HepG2 (cell line): ENCODE results near the gene ILDR2. TPM values are rescaled to one million over a fixed set of nuclear protein-coding genes. Genes with fewer than 3 reads are reported as not detected.

Experiments
- ATAC-seq: fragments of 200-7000 bp; cut with Tn5 transposase; 3 replicates; pipeline ENCODE4 v1.9.1; 2020; ENCODE audit warnings: mild to moderate bottlenecking, moderate library complexity
- BruUV-seq: library from RNA; stranded (reverse); fragments of 400-500 nt; replicated peaks from 2 replicates; lab custom pipeline; 2021; lab: Mats Ljungman, UMichigan
- CTCF ChIA-PET: fragments of 300-600 bp; formaldehyde crosslinking; extraction: SDS; loops from one replicate; lab custom pipeline; 2021; ENCODE audit warnings: low total read pairs, inconsistent platforms, low intra/inter-chr PET ratio; lab: Yijun Ruan, JAX
- POLR2A ChIA-PET: fragments of 350-600 bp; sonication (Branson Sonifier 250); formaldehyde crosslinking; loops from one replicate; lab custom pipeline; 2020; ENCODE audit warnings: antibody characterized with exemption, inconsistent platforms; lab: Yijun Ruan, JAX
- DNase-seq: peaks from one replicate; pipeline ENCODE4 v3.0.0-alpha.2; 2015; ENCODE audit warnings: low spot score
- FAIRE-seq: peaks from 3 replicates; lab custom pipeline; 2011; peaks lifted over from hg19 to GRCh38; lab: Jason Lieb, UNC
- H2AFZ ChIP-seq: one replicate; pipeline ENCODE4 v1.6.1; 2011; ENCODE audit warnings: low read length, inconsistent platforms
- H3K27ac ChIP-seq: fragments of 300-600 bp; 3 replicates; pipeline ENCODE4 v1.8.0; 2011; ENCODE audit warnings: mixed run types, mild to moderate bottlenecking, mixed read lengths, low read length, inconsistent platforms; ENCODE audit not compliant: insufficient read depth; ENCODE audit errors: extremely low read length
- H3K27me3 ChIP-seq, 2 experiments: fragments of 200-600 bp in 1 of 2; 2 replicates in 1 of 2; 3 replicates in 1 of 2; pipeline versions ENCODE4 v1.6.0 to v1.8.0; 2011; ENCODE audit warnings: low read length in 2 of 2, mild to moderate bottlenecking in 2 of 2, moderate library complexity in 2 of 2, inconsistent platforms in 1 of 2; ENCODE audit not compliant: insufficient read depth in 2 of 2, control insufficient read depth in 1 of 2
- H3K36me3 ChIP-seq, 2 experiments: fragments of 200-600 bp in 1 of 2; replicated peaks in 1 of 2; 2 replicates in 1 of 2; 3 replicates in 1 of 2; pipeline versions ENCODE4 v1.5.1 to v1.8.0; 2011; ENCODE audit warnings: low read length in 2 of 2, inconsistent platforms in 1 of 2; ENCODE audit not compliant: insufficient read depth in 2 of 2, control insufficient read depth in 1 of 2
- H3K4me1 ChIP-seq: 2 replicates; pipeline ENCODE4 v1.5.1; 2012; ENCODE audit warnings: low read length, inconsistent platforms; ENCODE audit not compliant: insufficient read depth
- H3K4me2 ChIP-seq: 2 replicates; pipeline ENCODE4 v1.6.0; 2011; ENCODE audit warnings: low read depth, low read length, inconsistent platforms
- H3K4me3 ChIP-seq, 3 experiments: fragments of 200-600 bp in 1 of 3; sonication (generic), shearing (Covaris generic) in 1 of 3; replicated peaks in 1 of 3; 2 replicates each; pipeline ENCODE4 v1.5.1; 2011 to 2016; ENCODE audit warnings: low read length in 3 of 3, inconsistent platforms in 2 of 3, low read depth in 2 of 3, mild to moderate bottlenecking in 2 of 3, control low read depth in 1 of 3, mixed read lengths in 1 of 3; ENCODE audit not compliant: insufficient read depth in 1 of 3
- H3K79me2 ChIP-seq: one replicate; pipeline ENCODE4 v1.6.1; 2011; ENCODE audit warnings: low read length, inconsistent platforms; ENCODE audit not compliant: insufficient read depth
- H3K9ac ChIP-seq: 2 replicates; pipeline ENCODE4 v1.6.0; 2011; ENCODE audit warnings: mild to moderate bottlenecking, low read depth, low read length, inconsistent platforms; ENCODE audit not compliant: insufficient read depth
- H3K9me3 ChIP-seq: 2 replicates; pipeline ENCODE4 v1.5.1; 2012; ENCODE audit warnings: mild to moderate bottlenecking, low read length
- H4K20me1 ChIP-seq: 2 replicates; pipeline ENCODE4 v1.6.0; 2011; ENCODE audit warnings: inconsistent platforms, mild to moderate bottlenecking, low read length, moderate library complexity; ENCODE audit not compliant: insufficient read depth
- ATAD3A ChIP-seq: sonication (generic); formaldehyde crosslinking; IDR thresholded peaks from 2 replicates; pipeline ENCODE4 v1.4.0; 2020; ENCODE audit warnings: missing genetic modification reagents
- ATF7 ChIP-seq, 2 experiments: fragments of 450-650 bp in 1 of 2; sonication (generic) in 1 of 2; formaldehyde crosslinking in 1 of 2; IDR thresholded peaks; 2 replicates each; pipeline versions ENCODE4 v1.4.0 to v1.6.1; 2016 to 2020; ENCODE audit warnings: antibody characterized with exemption in 1 of 2, mild to moderate bottlenecking in 1 of 2, missing genetic modification reagents in 1 of 2
- EED ChIP-seq: sonication (generic); formaldehyde crosslinking; IDR thresholded peaks from 2 replicates; pipeline ENCODE4 v1.5.0; 2020; ENCODE audit warnings: mild to moderate bottlenecking, missing genetic modification reagents
- GMEB2 ChIP-seq: IDR thresholded peaks from 2 replicates; pipeline ENCODE4 v1.6.1; 2016; ENCODE audit warnings: missing biosample characterization, missing genetic modification reagents, low read depth
- HMG20B ChIP-seq: conservative IDR thresholded peaks from 2 replicates; pipeline ENCODE4 v1.6.1; 2016; ENCODE audit warnings: missing genetic modification reagents, missing compliant biosample characterization
- PHF21A ChIP-seq: sonication (generic); formaldehyde crosslinking; IDR thresholded peaks from 2 replicates; pipeline ENCODE4 v1.5.0; 2020; ENCODE audit warnings: mild to moderate bottlenecking, missing genetic modification reagents
- PITX1 ChIP-seq: sonication (generic); formaldehyde crosslinking; IDR thresholded peaks from 2 replicates; pipeline ENCODE4 v1.5.1; 2020; ENCODE audit warnings: mild to moderate bottlenecking, missing genetic modification reagents
- RCOR2 ChIP-seq: IDR thresholded peaks from 2 replicates; pipeline ENCODE4 v1.6.1; 2016; ENCODE audit warnings: missing biosample characterization, missing genetic modification reagents
- SMAD1 ChIP-seq: sonication (generic); formaldehyde crosslinking; IDR thresholded peaks from 2 replicates; pipeline ENCODE4 v1.4.0; 2020; ENCODE audit warnings: missing genetic modification reagents, low read depth, mild to moderate bottlenecking, borderline replicate concordance
- SP4 ChIP-seq: sonication (generic); formaldehyde crosslinking; IDR thresholded peaks from 2 replicates; pipeline ENCODE4 v1.8.1; 2023; ENCODE audit warnings: mild to moderate bottlenecking, missing genetic modification reagents
- SRSF9 ChIP-seq: fragments of 200-400 bp; formaldehyde crosslinking; IDR thresholded peaks from 2 replicates; pipeline ENCODE4 v1.6.1; 2018; ENCODE audit warnings: borderline replicate concordance, mild to moderate bottlenecking, low read depth, low read length; ENCODE audit not compliant: insufficient read depth, poor library complexity, severe bottlenecking
- TEAD2 ChIP-seq: sonication (generic); formaldehyde crosslinking; IDR thresholded peaks from 2 replicates; pipeline ENCODE4 v1.9.0; 2021; ENCODE audit warnings: missing genetic modification reagents
- THAP11 ChIP-seq: IDR thresholded peaks from 2 replicates; pipeline ENCODE4 v1.6.1; 2016; ENCODE audit warnings: missing biosample characterization, missing genetic modification reagents
- ZBTB26 ChIP-seq: IDR thresholded peaks from 2 replicates; pipeline ENCODE4 v1.6.1; 2016; ENCODE audit warnings: missing compliant biosample characterization, missing genetic modification reagents, borderline replicate concordance
- ZNF275 ChIP-seq: sonication (generic); formaldehyde crosslinking; IDR thresholded peaks from 2 replicates; pipeline ENCODE4 v1.8.0; 2022; ENCODE audit warnings: missing genetic modification reagents, mild to moderate bottlenecking, inconsistent platforms, borderline replicate concordance
- ZNF513 ChIP-seq: sonication (generic); formaldehyde crosslinking; conservative IDR thresholded peaks from 2 replicates; pipeline ENCODE4 v1.5.0; 2020; ENCODE audit warnings: missing genetic modification reagents
- ZNF709 ChIP-seq: sonication (generic); formaldehyde crosslinking; IDR thresholded peaks from 2 replicates; pipeline ENCODE4 v1.5.0; 2020; ENCODE audit warnings: mild to moderate bottlenecking, missing genetic modification reagents
- ZNF747 ChIP-seq: sonication (generic); formaldehyde crosslinking; IDR thresholded peaks from 2 replicates; pipeline ENCODE4 v1.8.1; 2023; ENCODE audit warnings: missing genetic modification reagents, mild to moderate bottlenecking, borderline replicate concordance
- ZNF777 ChIP-seq: sonication (generic); formaldehyde crosslinking; IDR thresholded peaks from 2 replicates; pipeline ENCODE4 v1.4.0; 2020; ENCODE audit warnings: missing genetic modification reagents
- ZNF839 ChIP-seq: sonication (generic); formaldehyde crosslinking; IDR thresholded peaks from 2 replicates; pipeline ENCODE4 v1.4.0; 2020; ENCODE audit warnings: missing genetic modification reagents, mild to moderate bottlenecking, borderline replicate concordance
- WGBS: methylation state at CpG from one replicate; pipeline ENCODE4 v1.1.6; 2017; ENCODE audit warnings: low lambda C conversion rate; 5-methylcytosine and 5-hydroxymethylcytosine counted together
- in situ Hi-C: cut with HindIII; loops from 2 replicates; pipeline ENCODE4 v1.10.0; 2017; ENCODE audit warnings: low pct_unique_long_range_greater_than_20kb; ENCODE audit not compliant: extremely low pct_ligation_motif_present
- intact Hi-C: fragments of 100-400 bp; cut with micrococcal nuclease; formaldehyde crosslinking; loops from one replicate; pipeline ENCODE4 v1.10.0; 2022; ENCODE audit not compliant: unreplicated experiment
- polyA plus RNA-seq, 8 experiments: library from polyadenylated mRNA; depleted of rRNA in 3 of 8; stranded (reverse) in 7 of 8; unstranded in 1 of 8; fragments of >200 nt; fragmentation: Illumina TruSeq in 4 of 8; extraction: Trizol in 4 of 8; gene quantifications; 2 replicates each; pipeline versions ENCODE4 v1.2.1 to v1.2.3, GENCODE V29; 2011 to 2016; ENCODE audit warnings: low read depth in 4 of 8, missing spikeins in 1 of 8, mixed read lengths in 1 of 8; ENCODE audit not compliant: insufficient read depth in 1 of 8
- total RNA-seq, 5 experiments: library from RNA; depleted of rRNA; stranded (reverse); fragments of >200 nt; fragmentation: Illumina TruSeq; extraction: Trizol; gene quantifications; 2 replicates each; pipeline ENCODE4 v1.2.3, GENCODE V29; 2016; ENCODE audit warnings: low read depth in 1 of 5

The ILDR2 gene
- total and polyA plus RNA-seq, 2 of the 13 experiments (the other 11 are each of a cell fraction or from before 2014, with no cell fraction given): 0.04 TPM; not detected in 1

- no peak for TF ChIP-seq PHF21A (CRISPR knock-in tag)
Measured at GRCh38 chr1:166906647-166907046, 68.7 kb downstream of the ILDR2 start (continued).

- Histone ChIP-seq H3K79me2 (no peaks in the 10 kb centered on the region), H3K27ac (no peak overlapping the region), H3K9me3 (no peaks in the 10 kb centered on the region)
- no peak for TF ChIP-seq SRSF9
- TF ChIP-seq ZNF513: no peak
- no peak for TF ChIP-seq ATAD3A (CRISPR knock-in tag)
- TF ChIP-seq ZNF709: no peak
- TF ChIP-seq RCOR2 (CRISPR knock-in tag): no peak
- no peak for TF ChIP-seq HMG20B
- TF ChIP-seq ZNF777: no peak
- no peak for TF ChIP-seq SMAD1 (CRISPR knock-in tag)
- TF ChIP-seq EED (CRISPR knock-in tag): no peak
- TF ChIP-seq GMEB2 (CRISPR knock-in tag): no peak
- no peak for TF ChIP-seq SP4 (CRISPR knock-in tag)
- no peak for TF ChIP-seq THAP11 (CRISPR knock-in tag)
- TF ChIP-seq ATF7 (IDR thresholded peaks at IDR 0.05): no peak
- TF ChIP-seq ATF7 (CRISPR knock-in tag; IDR thresholded peaks at IDR 0.05): no peak
- no peak for TF ChIP-seq ZNF275
- no peak for TF ChIP-seq PITX1 (CRISPR knock-in tag)
- TF ChIP-seq ZNF747 (CRISPR knock-in tag): no peak
- TF ChIP-seq ZBTB26 (CRISPR knock-in tag): no peak
- TF ChIP-seq ZNF839 (CRISPR knock-in tag): no peak
- no peak for TF ChIP-seq TEAD2 (CRISPR knock-in tag)
- TF ChIP-seq, all 625 proteins: peak for 0
- no TSS peak for BruUV-seq
- DNase-seq (no peak), FAIRE-seq (no peak), ATAC-seq (no peak)
- H3K27me3 ChIP-seq: peaks cover 0 to 4% of the 10 kb centered on the region in 2 experiments; a peak in 1 of 5 replicates
- H3K4me3 ChIP-seq: no peak overlapping the region
- no peak overlapping the region for H3K9ac ChIP-seq
- ChIA-PET POLR2A (no interaction called here), CTCF (no interaction called here)
- H3K36me3 ChIP-seq: no peaks in the 10 kb centered on the region
- H2AFZ ChIP-seq: no peak overlapping the region
- intact Hi-C loops (no loop called here), in situ Hi-C loops (no loop called here)
- H3K4me2 ChIP-seq: no peak overlapping the region
- WGBS: 81% methylated on average over 3 of the region's 3 CpGs
- no peaks in the 10 kb centered on the region for H3K4me1 ChIP-seq
- no peaks in the 10 kb centered on the region for H4K20me1 ChIP-seq
Measured at GRCh38 chr1:166905900-166906299, 69.4 kb downstream of the ILDR2 start.
